Activated gamma-delta T cell treated with anti-CD3 and anti-CD28 coated beads, Interleukin-2, amount 50 U/mL, for 16 hours (primary cell): ENCODE measurements around the gene IL1RAPL1.
"Not testable (repeated sequence)": the region's sequence is repeated elsewhere in the genome, so short reads cannot be mapped to it uniquely, and the experiment has no call there.

Experiments
- DNase-seq: peaks from one replicate; pipeline ENCODE4 v3.0.0-alpha.2; 2020; ENCODE audit warnings: low read depth

The IL1RAPL1 gene

GRCh38 chrX:29274517-29274916 lies 687.3 kb downstream of the IL1RAPL1 start:
- DNase-seq = no peak

- no peak for DNase-seq
Observed at GRCh38 chrX:29275928-29276327, 688.7 kb downstream of the IL1RAPL1 start.

- DNase-seq = no peak
Observed at GRCh38 chrX:29281078-29281742, 694.0 kb downstream of the IL1RAPL1 start.

- DNase-seq = no peak
Observed at GRCh38 chrX:29285664-29286063, 698.4 kb downstream of the IL1RAPL1 start.

GRCh38 chrX:29295987-29296680 lies 708.9 kb downstream of the IL1RAPL1 start:
- DNase-seq = no peak

- no peak for DNase-seq
Observed at GRCh38 chrX:29297171-29297800, 710.0 kb downstream of the IL1RAPL1 start.

GRCh38 chrX:29299684-29300083 lies 712.4 kb downstream of the IL1RAPL1 start:
- no peak for DNase-seq

- no peak for DNase-seq
Observed at GRCh38 chrX:29308726-29309125, 721.5 kb downstream of the IL1RAPL1 start.

GRCh38 chrX:29315931-29316330 lies 728.7 kb downstream of the IL1RAPL1 start:
- DNase-seq = no peak

GRCh38 chrX:29318012-29318411 lies 730.8 kb downstream of the IL1RAPL1 start:
- no peak for DNase-seq

- not testable (repeated sequence) for DNase-seq
Observed at GRCh38 chrX:29332429-29332828, 745.2 kb downstream of the IL1RAPL1 start.

GRCh38 chrX:29333091-29333490 lies 745.8 kb downstream of the IL1RAPL1 start:
- not testable (repeated sequence) for DNase-seq

- no peak for DNase-seq
Observed at GRCh38 chrX:29348288-29348687, 761.0 kb downstream of the IL1RAPL1 start.

- DNase-seq = no peak
Observed at GRCh38 chrX:29359276-29359675, 772.0 kb downstream of the IL1RAPL1 start.

GRCh38 chrX:29374765-29375164 lies 787.5 kb downstream of the IL1RAPL1 start:
- DNase-seq = not testable (repeated sequence)

GRCh38 chrX:29376584-29376983 lies 789.3 kb downstream of the IL1RAPL1 start:
- no peak for DNase-seq

- DNase-seq = no peak
Observed at GRCh38 chrX:29382811-29383210, 795.6 kb downstream of the IL1RAPL1 start.

GRCh38 chrX:29388509-29388908 lies 801.3 kb downstream of the IL1RAPL1 start:
- DNase-seq = no peak

- no peak for DNase-seq
Observed at GRCh38 chrX:29397506-29397905, 810.3 kb downstream of the IL1RAPL1 start.

GRCh38 chrX:29407357-29407756 lies 820.1 kb downstream of the IL1RAPL1 start:
- no peak for DNase-seq

- no peak for DNase-seq
Observed at GRCh38 chrX:29419774-29420553, 832.7 kb downstream of the IL1RAPL1 start.

GRCh38 chrX:29422034-29422433 lies 834.8 kb downstream of the IL1RAPL1 start:
- DNase-seq = no peak
